GM21619 (cell line): ENCODE data around the gene KLRF1.

Experiments
- ATAC-seq: cut with Tn5 transposase; IDR thresholded peaks from one replicate; pipeline ENCODE4 v1.9.1; 2021; ENCODE audit not compliant: unreplicated experiment

The KLRF1 gene

GRCh38 chr12:9808504-9808903, 18.8 kb upstream of the KLRF1 start:
- no peak for ATAC-seq

- no peak for ATAC-seq
Measured at GRCh38 chr12:9809338-9809737, 17.9 kb upstream of the KLRF1 start.

GRCh38 chr12:9809866-9810265, 17.4 kb upstream of the KLRF1 start:
- ATAC-seq, result no peak

- ATAC-seq, result no peak
Measured at GRCh38 chr12:9810671-9811070, 16.6 kb upstream of the KLRF1 start.

GRCh38 chr12:9811621-9812020, 15.7 kb upstream of the KLRF1 start:
- no peak for ATAC-seq

GRCh38 chr12:9813821-9814798, 13.2 kb upstream of the KLRF1 start:
- ATAC-seq, result peak; percentile 95

- no peak for ATAC-seq
Measured at GRCh38 chr12:9820281-9820930, 6.9 kb upstream of the KLRF1 start.

- ATAC-seq, result no peak
Measured at GRCh38 chr12:9829483-9829882, 2.2 kb downstream of the KLRF1 start.

GRCh38 chr12:9829982-9830381, 2.7 kb downstream of the KLRF1 start:
- no peak for ATAC-seq

GRCh38 chr12:9831720-9832119, 4.4 kb downstream of the KLRF1 start:
- ATAC-seq, result no peak

- ATAC-seq, result no peak
Measured at GRCh38 chr12:9843407-9843806, 16.1 kb downstream of the KLRF1 start.

GRCh38 chr12:9848899-9849298, 21.6 kb downstream of the KLRF1 start:
- no peak for ATAC-seq

- ATAC-seq, result no peak
Measured at GRCh38 chr12:9851050-9851449, 23.8 kb downstream of the KLRF1 start.

GRCh38 chr12:9851927-9852326, 24.6 kb downstream of the KLRF1 start:
- ATAC-seq, result no peak

- no peak for ATAC-seq
Measured at GRCh38 chr12:9856151-9856550, 28.9 kb downstream of the KLRF1 start.

- no peak for ATAC-seq
Measured at GRCh38 chr12:9856894-9857293, 29.6 kb downstream of the KLRF1 start.

- no peak for ATAC-seq
Measured at GRCh38 chr12:9858135-9858534, 30.9 kb downstream of the KLRF1 start.

GRCh38 chr12:9864913-9865675, 37.8 kb downstream of the KLRF1 start:
- no peak for ATAC-seq

GRCh38 chr12:9866860-9867269, 39.6 kb downstream of the KLRF1 start:
- ATAC-seq, result no peak

GRCh38 chr12:9867531-9867930, 40.2 kb downstream of the KLRF1 start:
- no peak for ATAC-seq

GRCh38 chr12:9868311-9868801, 41.1 kb downstream of the KLRF1 start:
- ATAC-seq, result no peak
